Right lobe of liver (tissue), 4 donors: ENCODE measurements around the gene EDC3.

ENCODE experiments used
- CTCF ChIP-seq, 4 donors: fragments of 200-600 bp in 3 of 4; fragments of 450-650 bp in 1 of 4; IDR thresholded peaks; one replicate each; pipeline versions ENCODE4 v1.5.1 to v1.8.0; 2016 to 2022; ENCODE audit warnings: antibody characterized with exemption in 4 of 4, mild to moderate bottlenecking in 2 of 4
- POLR2A ChIP-seq: fragments of 450-650 bp; IDR thresholded peaks from one replicate; pipeline ENCODE4 v1.6.1; 2017; ENCODE audit warnings: antibody characterized with exemption, mild to moderate bottlenecking
- donor health status: DM: no; HTN: no; CAD: no.
- donor health status: DM: no; HTN: no; CAD: no.
- donor health status: DM: no; HTN: yes; CAD: no.

GRCh38 chr15:74603789-74604705, 91.8 kb downstream of the EDC3 start:
- TF ChIP-seq CTCF (IDR thresholded peaks at IDR 0.05): no peak
- TF ChIP-seq POLR2A: no peak
